Neural progenitor cell (in vitro differentiated cells): ENCODE measurements around the gene WIPF2. TPM values are rescaled to one million over a fixed set of nuclear protein-coding genes. Genes with fewer than 3 reads are reported as not detected.

Source experiments
- DNase-seq: peaks from one replicate; pipeline ENCODE4 v3.0.0-alpha.2; 2016; ENCODE audit warnings: low spot score
- H2AFZ ChIP-seq: fragments of 200-600 bp; sonication (generic); replicated peaks from 2 replicates; pipeline ENCODE4 v1.6.1; 2016; ENCODE audit warnings: antibody characterized with exemption
- H3F3A ChIP-seq: fragments of 200-600 bp; sonication (generic); 2 replicates; pipeline ENCODE4 v1.6.1; 2016; ENCODE audit warnings: antibody characterized with exemption, low read depth
- H3K27ac ChIP-seq: fragments of 200-600 bp; sonication (generic); 2 replicates; pipeline ENCODE4 v1.5.1; 2016; ENCODE audit warnings: mild to moderate bottlenecking
- H3K27me3 ChIP-seq: fragments of 200-600 bp; sonication (generic); 2 replicates; pipeline ENCODE4 v1.6.1; 2016; ENCODE audit warnings: mild to moderate bottlenecking, moderate library complexity
- H3K36me3 ChIP-seq: fragments of 200-600 bp; sonication (generic); 2 replicates; pipeline ENCODE4 v1.5.1; 2016
- H3K4me1 ChIP-seq: fragments of 200-600 bp; sonication (generic); 2 replicates; pipeline ENCODE4 v1.6.1; 2016; ENCODE audit warnings: mixed run types
- H3K4me2 ChIP-seq: fragments of 200-600 bp; sonication (generic); 2 replicates; pipeline ENCODE4 v1.6.1; 2016
- H3K4me3 ChIP-seq: fragments of 200-600 bp; sonication (generic); 2 replicates; pipeline ENCODE4 v1.5.1; 2016
- H3K79me2 ChIP-seq: fragments of 200-600 bp; sonication (generic); 2 replicates; pipeline ENCODE4 v1.6.1; 2016; ENCODE audit warnings: low read depth
- H3K9ac ChIP-seq: fragments of 200-600 bp; sonication (generic); 2 replicates; pipeline ENCODE4 v1.6.1; 2016
- H3K9me3 ChIP-seq: fragments of 200-600 bp; sonication (generic); 2 replicates; pipeline ENCODE4 v1.5.1; 2016; ENCODE audit warnings: low read depth
- H4K20me1 ChIP-seq: fragments of 200-600 bp; sonication (generic); 2 replicates; pipeline ENCODE4 v1.6.1; 2016; ENCODE audit warnings: low read depth
- H3K27ac Mint-ChIP-seq: 3 replicates; pipeline ENCODE4 v1.8.0; 2021; ENCODE audit warnings: mixed read lengths
- H3K27me3 Mint-ChIP-seq: 2 replicates; pipeline ENCODE4 v1.8.0; 2022; ENCODE audit warnings: low read depth, mild to moderate bottlenecking, inconsistent platforms, moderate library complexity, mixed read lengths; ENCODE audit not compliant: insufficient read depth
- H3K36me3 Mint-ChIP-seq: 3 replicates; pipeline ENCODE4 v1.8.0; 2021; ENCODE audit warnings: mixed read lengths
- H3K4me1 Mint-ChIP-seq: 3 replicates; pipeline ENCODE4 v1.8.0; 2021; ENCODE audit warnings: mixed read lengths
- H3K4me3 Mint-ChIP-seq: 3 replicates; pipeline ENCODE4 v1.8.0; 2021; ENCODE audit warnings: mild to moderate bottlenecking, moderate library complexity, mixed read lengths
- H3K9me3 Mint-ChIP-seq: 3 replicates; pipeline ENCODE4 v1.8.0; 2020; ENCODE audit warnings: mixed read lengths
- EZH2 ChIP-seq: fragments of 200-600 bp; sonication (generic); IDR thresholded peaks from 2 replicates; pipeline ENCODE4 v1.6.1; 2017; ENCODE audit warnings: antibody characterized with exemption, mild to moderate bottlenecking, moderate library complexity
- EZH2phosphoT487 ChIP-seq: fragments of 200-600 bp; sonication (generic); IDR thresholded peaks from 2 replicates; pipeline ENCODE4 v1.6.1; 2017; ENCODE audit warnings: antibody characterized with exemption
- total RNA-seq: library from RNA; depleted of rRNA; stranded (reverse); fragments of >200 nt; gene quantifications from 2 replicates; pipeline ENCODE4 v1.2.3, GENCODE V29; 2015; ENCODE audit warnings: low replicate concordance
- TF ChIP-seq, protein P1 (sequence below): fragments of 200-600 bp; sonication (generic); IDR thresholded peaks from 2 replicates; pipeline ENCODE4 v1.5.1; 2017; ENCODE audit warnings: antibody characterized with exemption, mild to moderate bottlenecking

The WIPF2 gene
- total RNA-seq, 1 donor from 2014 or later: 6.8 TPM

DNA sequence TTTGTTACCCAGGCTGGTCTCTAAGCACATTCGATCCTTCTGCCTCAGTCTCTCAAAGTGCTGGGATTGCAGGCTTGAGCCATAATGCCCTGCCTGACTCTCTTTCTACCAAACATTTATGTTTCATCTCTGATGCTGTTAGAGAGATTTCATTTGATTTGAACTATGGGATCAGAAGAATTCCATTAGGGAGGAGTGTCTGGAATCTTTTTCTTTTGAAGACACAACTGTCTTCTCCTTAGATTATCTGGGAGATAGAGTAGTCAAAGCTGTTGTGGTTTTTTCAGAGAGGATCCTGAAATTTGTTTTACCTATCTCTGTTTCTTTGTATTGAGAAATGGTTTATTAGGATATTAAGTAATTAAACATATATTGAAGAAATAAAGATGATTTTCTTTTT lies 29.4 kb downstream of the WIPF2 start:
- H3K9me3 Mint-ChIP-seq: no peaks in the 10 kb centered on the region
- H4K20me1 ChIP-seq: peaks cover 22% of the 10 kb centered on the region

DNA sequence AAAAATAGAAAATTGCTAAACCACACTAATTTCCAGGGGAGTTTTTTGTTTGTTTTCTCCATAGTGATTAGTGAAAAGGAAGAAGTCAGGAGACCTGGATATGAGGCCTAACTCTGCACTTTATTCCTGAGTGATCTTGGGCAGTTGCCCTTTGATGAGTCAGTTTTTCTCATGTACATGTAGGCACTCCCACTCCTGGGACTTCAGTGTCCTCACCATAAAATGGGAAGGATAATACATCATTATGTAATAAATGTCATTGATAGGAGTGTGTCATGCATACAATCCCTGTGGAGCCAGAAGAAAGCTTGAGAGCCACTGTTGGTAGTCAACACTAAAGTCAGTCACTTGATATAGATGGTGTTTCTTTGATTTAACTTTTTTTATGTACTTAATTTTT lies 32.5 kb downstream of the WIPF2 start:
- no peak overlapping the region for H3K27ac Mint-ChIP-seq
- H3K27me3 Mint-ChIP-seq: no peaks in the 10 kb centered on the region
- Histone ChIP-seq H3K27ac (no peak overlapping the region), H3K79me2 (peaks cover 77% of the 10 kb centered on the region), H3K36me3 (no peaks in the 10 kb centered on the region), H4K20me1 (peaks cover 10% of the 10 kb centered on the region), H3F3A (peaks cover 9% of the 10 kb centered on the region), H3K27me3 (no peaks in the 10 kb centered on the region), H3K4me2 (no peak overlapping the region), H3K4me3 (no peak overlapping the region), H3K9me3 (no peaks in the 10 kb centered on the region), H3K9ac (no peak overlapping the region), H2AFZ (no peak overlapping the region), H3K4me1 (no peaks in the 10 kb centered on the region)
- peaks cover 5% of the 10 kb centered on the region for H3K4me1 Mint-ChIP-seq
- no peaks in the 10 kb centered on the region for H3K9me3 Mint-ChIP-seq
- TF ChIP-seq EZH2 (no peak), EZH2phosphoT487 (no peak)
- TF ChIP-seq, protein P1, sequence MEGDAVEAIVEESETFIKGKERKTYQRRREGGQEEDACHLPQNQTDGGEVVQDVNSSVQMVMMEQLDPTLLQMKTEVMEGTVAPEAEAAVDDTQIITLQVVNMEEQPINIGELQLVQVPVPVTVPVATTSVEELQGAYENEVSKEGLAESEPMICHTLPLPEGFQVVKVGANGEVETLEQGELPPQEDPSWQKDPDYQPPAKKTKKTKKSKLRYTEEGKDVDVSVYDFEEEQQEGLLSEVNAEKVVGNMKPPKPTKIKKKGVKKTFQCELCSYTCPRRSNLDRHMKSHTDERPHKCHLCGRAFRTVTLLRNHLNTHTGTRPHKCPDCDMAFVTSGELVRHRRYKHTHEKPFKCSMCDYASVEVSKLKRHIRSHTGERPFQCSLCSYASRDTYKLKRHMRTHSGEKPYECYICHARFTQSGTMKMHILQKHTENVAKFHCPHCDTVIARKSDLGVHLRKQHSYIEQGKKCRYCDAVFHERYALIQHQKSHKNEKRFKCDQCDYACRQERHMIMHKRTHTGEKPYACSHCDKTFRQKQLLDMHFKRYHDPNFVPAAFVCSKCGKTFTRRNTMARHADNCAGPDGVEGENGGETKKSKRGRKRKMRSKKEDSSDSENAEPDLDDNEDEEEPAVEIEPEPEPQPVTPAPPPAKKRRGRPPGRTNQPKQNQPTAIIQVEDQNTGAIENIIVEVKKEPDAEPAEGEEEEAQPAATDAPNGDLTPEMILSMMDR: no peak
- no peak overlapping the region for H3K4me3 Mint-ChIP-seq
- no peak for DNase-seq
- peaks cover 5% of the 10 kb centered on the region for H3K36me3 Mint-ChIP-seq

More for the DNA sequence above, 29.4 kb downstream of the WIPF2 start:
- H3K4me1 Mint-ChIP-seq: peaks cover 8% of the 10 kb centered on the region
- Histone ChIP-seq H3F3A (peaks cover 9% of the 10 kb centered on the region), H3K36me3 (no peaks in the 10 kb centered on the region), H3K9me3 (no peaks in the 10 kb centered on the region), H3K9ac (no peak overlapping the region), H3K4me2 (no peak overlapping the region), H2AFZ (no peak overlapping the region), H3K79me2 (peaks cover 92% of the 10 kb centered on the region), H3K27me3 (no peaks in the 10 kb centered on the region), H3K4me1 (no peaks in the 10 kb centered on the region), H3K4me3 (no peak overlapping the region), H3K27ac (peak overlapping the region; percentile 37)
- DNase-seq: no peak
- H3K36me3 Mint-ChIP-seq: peaks cover 2% of the 10 kb centered on the region
- H3K27ac Mint-ChIP-seq: no peak overlapping the region
- no peak overlapping the region for H3K4me3 Mint-ChIP-seq
- H3K27me3 Mint-ChIP-seq: no peaks in the 10 kb centered on the region
- TF ChIP-seq EZH2 (no peak), EZH2phosphoT487 (no peak)
- TF ChIP-seq, protein P1: no peak

DNA sequence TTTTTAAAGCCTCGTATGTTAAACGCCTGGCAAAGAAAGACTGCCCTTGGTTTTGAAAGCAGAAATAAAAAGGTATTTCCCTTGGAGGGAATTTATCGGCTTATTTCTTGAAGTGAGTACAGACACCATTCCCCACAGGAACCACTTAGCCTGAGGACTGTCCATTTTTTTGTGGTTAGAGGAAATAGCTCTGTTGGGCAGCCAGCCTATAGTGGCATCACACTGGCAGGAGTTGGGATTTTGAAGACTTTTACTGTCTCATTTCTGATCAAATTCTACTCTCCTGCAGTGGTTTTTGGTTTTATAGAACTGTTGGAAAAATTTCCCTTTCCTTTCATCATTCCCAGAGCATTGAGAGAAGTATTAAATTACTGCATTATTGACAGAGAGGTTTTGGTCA lies 34.5 kb downstream of the WIPF2 start:
- Histone ChIP-seq H3K4me2 (no peak overlapping the region), H3K36me3 (no peaks in the 10 kb centered on the region), H3K9me3 (no peaks in the 10 kb centered on the region), H3F3A (peaks cover 6% of the 10 kb centered on the region), H3K27ac (no peak overlapping the region), H3K27me3 (no peaks in the 10 kb centered on the region), H2AFZ (no peak overlapping the region), H3K79me2 (peaks cover 58% of the 10 kb centered on the region), H4K20me1 (peaks cover 3% of the 10 kb centered on the region), H3K4me1 (no peaks in the 10 kb centered on the region), H3K9ac (no peak overlapping the region), H3K4me3 (no peak overlapping the region)
- H3K4me1 Mint-ChIP-seq: peaks cover 5% of the 10 kb centered on the region
- DNase-seq: no peak
- no peaks in the 10 kb centered on the region for H3K27me3 Mint-ChIP-seq
- peaks cover 10% of the 10 kb centered on the region for H3K36me3 Mint-ChIP-seq
- H3K27ac Mint-ChIP-seq: peak overlapping the region; percentile 17
- TF ChIP-seq EZH2: no peak
- TF ChIP-seq EZH2phosphoT487: no peak
- TF ChIP-seq, protein P1: no peak
- peak overlapping the region; percentile 21 for H3K4me3 Mint-ChIP-seq
- H3K9me3 Mint-ChIP-seq: no peaks in the 10 kb centered on the region
